NCI-H82 treated with DMSO at 0.1 percent for 48 hours (cell line): ENCODE results near the gene PIMREG.

Experiments
- DNase-seq: peaks from one replicate; lab custom pipeline; 2025; ENCODE audit not compliant: unreplicated experiment; lab: John Stamatoyannopoulos, UW

Gene PIMREG

DNA sequence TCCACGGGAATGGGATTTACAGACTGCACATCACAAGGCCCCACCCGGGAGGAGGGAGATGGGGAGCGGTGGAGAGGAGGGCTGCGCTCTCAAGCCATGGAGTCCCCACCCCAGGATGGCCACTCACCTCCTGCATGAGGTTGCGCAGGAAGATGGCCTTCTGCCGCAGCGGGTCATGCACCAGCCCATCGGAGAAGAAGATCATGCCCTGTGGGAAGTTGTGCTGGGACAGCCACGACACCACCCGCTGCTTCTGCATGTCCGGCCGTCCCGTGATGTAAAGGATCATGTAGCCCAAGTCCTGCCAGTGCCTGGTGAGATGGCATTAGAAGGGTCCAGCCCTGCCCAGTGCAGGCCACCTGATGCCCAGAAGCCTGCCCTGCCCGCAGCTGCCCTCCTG, 17.0 kb downstream of the PIMREG start:
- DNase-seq = no peak

DNA sequence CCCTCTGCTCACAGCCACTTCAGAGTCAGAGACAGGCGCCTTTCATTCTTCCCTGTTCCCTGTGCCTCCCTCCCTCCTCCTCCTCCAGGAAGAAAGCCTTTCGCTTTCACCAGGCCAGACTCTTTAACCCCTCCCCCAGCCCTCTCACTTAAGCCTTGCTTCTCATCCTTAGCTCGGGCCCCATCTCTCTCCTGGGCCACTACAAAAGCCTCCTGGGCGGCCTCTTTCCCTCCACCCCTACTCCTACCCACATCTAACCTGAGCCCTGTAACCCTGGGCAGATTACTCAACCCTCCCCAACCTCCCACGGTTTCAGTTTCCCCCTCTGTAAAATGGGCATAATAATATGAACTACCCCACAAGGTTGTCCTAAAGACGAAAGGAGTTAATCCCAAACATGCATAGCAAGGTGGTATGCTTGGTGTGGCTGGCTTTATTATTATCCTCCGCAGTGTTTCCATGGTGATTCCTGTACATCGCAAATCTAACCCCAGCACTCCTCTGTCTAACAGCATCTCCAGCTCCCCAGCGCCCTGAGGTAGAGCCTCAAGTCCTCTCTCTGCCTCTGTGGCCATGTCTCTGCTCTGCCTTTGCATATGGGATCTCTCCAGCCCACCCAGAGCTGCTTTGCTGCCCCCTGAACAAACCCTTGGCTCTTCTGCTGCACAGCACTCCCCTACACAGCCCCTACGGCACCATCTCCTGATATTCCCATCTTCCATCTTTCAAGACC, 17.7 kb downstream of the PIMREG start:
- DNase-seq = peak; percentile 10

DNA sequence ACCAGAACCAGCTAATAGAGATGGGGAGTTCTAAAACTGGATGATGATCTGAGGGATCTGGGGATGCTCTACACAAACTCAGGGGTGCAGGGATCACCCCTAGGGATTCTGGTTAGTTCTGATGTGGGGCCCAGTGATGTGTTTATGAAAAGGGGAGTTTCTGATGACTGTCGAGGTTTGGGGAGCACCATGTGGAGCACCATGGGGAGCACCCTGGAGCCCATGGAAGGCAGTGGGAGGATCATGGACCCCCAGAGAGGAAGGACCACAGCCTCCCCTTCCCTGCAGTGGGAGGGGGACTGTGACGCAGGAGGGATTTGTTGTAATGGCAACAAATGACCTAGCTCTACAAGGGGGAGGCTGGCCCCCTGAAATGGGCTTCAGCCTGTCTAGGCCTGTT, 18.4 kb downstream of the PIMREG start:
- no peak for DNase-seq

DNA sequence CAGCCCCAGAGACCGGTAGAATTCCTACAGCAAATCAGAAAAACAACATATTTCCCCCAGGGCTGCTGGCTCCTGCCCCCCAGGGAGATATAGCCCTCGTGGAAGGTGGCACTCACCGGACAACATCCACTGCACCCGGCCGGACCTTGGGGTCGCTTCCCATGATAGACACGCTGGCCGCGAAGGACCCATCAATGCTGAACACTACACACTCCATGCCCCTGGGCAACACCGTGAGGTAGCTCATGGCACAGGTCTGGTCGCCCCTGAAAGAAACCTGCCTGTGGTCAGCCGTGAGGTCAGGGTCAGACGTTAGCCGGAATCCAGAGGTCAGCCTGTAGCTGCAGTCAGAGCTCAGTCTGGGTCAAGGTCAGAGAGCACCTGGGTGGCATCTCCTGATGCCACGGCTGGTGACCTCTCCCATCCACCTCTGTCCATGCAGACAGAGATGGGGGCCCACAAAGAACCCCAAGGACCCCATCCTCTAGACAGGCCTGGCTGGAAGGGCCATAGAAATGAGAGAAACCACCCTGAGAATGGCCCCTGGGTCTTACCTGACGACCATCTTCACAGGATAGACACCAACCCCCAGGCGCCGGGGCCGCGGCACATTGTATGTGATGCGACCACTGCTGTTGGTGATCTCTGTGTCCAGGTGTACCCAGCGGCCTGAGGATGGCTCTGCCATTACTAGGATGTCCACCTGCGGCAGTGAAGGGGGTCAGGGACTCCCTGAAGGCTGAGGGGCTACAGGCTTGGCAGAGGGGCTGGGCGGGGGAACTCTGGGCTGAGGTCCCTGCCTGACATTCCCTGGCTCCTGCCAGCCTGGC, 19.6 kb downstream of the PIMREG start:
- DNase-seq = no peak

DNA sequence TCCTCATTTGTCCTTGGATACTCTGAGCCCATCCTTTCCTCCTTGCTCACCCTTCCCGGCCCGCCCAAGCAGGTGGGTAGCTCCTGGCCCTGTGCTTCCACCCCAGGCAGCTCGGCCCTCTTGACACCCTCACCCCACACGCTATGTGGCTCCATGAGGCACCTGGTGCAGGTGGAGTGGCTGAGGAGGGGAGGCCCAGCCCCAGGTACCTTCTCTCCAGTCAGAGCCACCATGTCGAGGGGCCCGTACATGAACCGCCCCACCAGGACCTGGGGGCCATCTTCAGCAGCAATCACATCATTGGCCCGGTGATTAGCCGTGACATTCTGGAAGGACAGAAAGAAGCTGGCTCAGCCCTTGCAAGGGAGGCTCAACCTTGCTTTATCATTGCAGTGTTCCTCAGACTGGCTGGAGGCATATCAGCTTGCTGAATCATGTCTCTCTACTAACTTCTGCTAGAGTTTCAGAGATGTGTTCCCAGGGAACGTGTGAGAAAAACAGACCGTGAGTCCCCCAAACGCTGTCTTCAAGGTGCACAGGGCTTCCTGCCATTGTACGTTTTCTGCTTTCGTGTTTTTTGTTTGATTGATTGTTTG, 20.3 kb downstream of the PIMREG start:
- no peak for DNase-seq

DNA sequence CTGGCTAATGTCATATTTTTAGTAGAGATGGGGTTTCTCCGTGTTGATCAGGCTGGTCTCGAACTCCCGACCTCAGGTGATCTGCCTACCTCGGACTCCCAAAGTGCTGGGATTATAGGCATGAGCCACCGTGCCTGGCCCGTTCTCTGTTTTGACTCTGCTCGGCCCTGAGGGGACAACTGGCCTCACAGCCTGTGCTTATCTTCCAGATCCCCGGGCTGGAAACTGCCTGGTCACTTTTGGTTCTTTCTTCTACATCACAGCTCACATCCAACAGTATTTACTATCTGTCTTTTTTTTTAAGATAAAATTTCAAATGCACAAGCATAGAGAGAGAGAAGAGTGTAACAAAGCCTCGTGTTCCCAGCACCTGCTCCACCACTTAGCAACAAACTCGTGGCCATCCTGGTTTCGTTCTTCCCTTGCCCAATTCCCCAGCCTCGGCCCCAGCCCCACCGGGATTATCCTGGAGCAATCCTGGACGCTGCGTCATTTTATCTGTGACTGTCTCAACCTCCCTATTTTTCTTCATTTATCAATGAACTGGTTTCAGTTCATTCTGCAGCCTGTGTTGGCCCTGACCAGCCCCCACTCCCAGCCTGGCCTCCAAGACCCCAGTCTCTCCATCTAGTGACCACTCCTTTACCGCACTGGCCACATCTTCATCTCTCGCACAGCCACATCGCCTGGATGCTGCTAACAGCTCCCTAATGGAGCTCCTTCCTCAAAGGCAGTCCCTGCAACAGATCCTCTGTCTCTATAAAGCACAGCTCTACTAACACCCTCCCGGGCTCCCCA, 21.1 kb downstream of the PIMREG start:
- no peak for DNase-seq

DNA sequence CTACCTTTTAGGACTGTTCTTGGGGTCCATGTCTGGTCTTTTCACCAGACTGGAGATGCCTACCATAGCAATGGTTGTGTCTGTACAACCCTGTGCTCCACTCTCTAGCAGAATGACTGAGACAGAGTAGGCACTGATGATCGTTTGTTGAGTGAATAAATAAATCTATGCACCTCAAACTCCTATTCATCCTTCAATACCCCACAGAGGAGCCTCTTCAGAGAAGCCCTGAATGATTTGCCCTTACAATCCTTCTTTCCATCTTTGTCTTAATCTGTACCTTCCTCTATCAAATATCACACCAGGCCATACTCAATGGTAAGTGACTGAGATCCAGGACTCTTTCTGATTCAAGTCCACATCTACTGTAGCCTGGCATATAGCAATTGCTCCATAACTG, 23.3 kb downstream of the PIMREG start:
- DNase-seq = no peak

DNA sequence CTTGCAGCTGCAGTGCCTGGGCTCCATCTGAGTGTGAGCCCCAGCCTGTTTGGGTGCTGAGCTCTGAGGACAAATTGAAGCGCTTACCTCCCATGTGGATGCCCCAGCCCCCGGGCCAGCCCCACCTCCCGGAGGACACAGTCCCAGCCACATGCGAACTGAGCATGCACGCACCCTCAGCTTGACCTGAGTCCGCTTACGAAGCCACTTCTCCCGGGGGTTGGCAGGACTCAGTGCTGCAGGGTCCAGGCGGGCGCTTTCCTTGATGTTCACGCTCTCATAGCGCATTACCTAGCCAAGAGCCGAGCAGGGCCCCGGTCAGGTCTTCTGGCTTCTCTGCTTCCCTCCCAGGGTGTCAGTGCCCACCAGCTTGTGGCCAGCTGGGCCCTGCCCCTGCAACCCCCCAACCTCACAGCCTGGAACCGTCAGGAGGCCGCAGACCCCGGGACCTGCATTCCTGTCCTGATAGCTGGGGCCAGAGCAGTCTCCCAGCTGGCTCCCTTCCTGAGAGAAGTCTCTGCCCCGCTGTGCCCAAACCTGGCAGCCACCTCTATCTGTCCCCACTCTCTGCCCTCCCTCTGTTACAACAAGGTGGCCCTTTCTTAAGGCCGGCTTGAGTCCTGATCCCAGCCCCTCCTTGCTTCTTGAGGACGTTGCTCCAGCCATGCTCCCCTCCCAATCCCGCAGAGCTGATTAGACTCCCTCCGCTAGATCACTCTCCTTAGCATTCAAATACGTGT, 24.0 kb downstream of the PIMREG start:
- no peak for DNase-seq

DNA sequence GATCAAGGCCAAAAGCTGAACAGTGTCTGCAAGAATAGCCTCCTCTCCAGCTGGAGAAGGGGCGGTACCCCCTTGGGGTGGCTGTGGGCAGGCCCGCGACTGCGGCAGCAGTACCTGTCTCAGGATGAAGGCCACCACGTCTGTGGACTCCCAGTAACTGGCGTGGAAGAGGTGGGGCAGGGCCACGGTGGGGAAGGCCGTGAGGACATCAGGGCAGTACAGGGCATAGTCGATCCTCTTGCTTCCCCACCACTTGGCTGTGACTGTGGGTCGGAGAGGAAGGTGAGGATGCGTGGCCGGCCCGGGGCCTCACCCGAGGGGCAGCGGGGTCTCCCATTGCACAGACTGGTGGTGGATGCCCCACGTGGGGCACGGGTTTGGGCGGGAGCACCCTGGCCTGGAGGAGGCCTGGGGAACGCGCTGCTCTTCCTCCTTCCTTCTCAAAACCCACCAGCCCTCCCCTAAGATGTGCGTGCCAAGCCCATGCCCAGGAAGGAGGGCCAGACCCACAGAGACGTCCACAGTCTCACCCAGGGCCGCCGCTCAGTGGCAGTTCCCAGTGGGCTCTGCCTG, 26.0 kb downstream of the PIMREG start:
- DNase-seq = no peak

DNA sequence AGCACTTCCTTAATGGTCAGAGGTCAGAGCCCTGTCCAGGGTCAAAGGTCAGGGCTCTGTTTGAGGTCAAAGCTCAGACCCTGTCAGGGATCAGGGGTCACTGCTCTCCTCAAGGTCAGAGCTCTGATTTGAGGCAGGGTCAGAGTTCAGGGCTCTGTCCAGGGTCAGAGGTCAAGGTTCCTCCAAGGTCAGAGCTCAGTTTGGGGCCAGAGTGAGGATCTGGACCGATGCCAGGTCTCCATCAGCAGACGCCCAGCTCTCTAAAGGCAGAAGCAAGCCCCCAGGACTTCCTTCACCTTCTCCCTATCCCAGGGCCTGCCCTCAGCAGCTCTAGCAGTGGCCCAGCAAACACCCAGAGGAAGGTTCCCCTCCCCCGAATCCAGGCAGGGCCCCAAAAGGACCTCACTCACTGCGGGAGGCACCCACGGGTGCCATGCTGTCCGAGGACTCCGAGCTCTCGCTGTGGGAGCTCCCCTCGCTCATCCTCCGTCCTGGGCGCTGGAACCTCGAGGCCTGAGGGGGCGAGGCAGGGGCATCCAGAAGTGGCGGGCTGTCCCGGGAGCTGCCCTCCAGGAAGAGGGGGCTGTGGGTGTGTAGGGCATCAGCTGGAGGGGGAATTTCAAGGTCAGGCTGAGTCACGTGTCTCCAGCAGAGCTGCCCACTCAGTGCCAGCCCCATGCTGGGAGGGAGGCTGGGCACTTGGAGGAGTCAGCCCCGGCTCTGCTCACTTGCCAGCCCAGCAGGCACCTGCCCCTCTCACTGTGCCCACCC, 26.7 kb downstream of the PIMREG start:
- DNase-seq = no peak

DNA sequence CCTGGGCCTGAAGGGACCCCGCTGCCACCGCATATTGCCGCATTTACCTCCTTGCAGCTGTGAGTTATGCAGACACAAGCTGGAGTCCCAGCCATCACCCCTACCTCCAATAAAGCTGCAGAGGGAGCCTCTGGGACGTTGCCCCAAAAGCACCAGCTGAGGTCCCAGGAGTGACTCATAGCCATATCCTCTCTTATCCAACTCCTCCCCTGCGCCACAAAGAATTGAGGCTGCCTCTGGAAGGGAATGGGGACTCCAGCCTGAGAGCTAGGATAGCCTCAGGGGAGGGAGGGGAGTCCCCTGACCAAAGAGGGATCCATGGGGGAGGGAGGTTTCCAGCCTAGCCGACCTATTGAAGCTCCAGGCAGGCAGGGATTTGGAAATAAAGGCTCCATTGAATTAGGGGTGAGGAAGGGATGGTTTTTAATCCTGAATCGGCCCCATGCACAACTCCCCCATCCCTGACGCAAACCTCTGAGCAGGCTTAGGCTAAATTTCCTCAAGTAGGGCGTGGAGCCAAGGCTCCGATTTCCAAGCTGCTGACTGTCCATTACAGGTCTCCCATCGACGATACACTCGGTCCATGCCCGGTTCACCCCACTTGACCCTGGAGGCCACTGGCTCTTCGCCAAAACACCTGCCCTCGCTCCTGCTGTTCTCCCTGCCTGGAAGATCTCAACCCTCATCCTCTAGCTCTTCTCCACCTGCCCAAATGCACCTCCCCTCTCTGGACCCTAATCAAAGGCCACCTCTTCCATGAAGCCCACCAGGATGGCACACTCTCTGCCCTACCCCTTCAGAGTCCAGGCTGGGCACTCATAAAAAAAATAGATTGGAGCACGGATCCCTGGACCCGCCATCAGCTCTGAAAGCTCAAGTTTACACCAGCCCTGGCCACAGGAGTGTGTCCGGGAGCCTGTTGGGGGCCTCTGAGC, 27.5 kb downstream of the PIMREG start:
- peak; percentile 2 for DNase-seq

DNA sequence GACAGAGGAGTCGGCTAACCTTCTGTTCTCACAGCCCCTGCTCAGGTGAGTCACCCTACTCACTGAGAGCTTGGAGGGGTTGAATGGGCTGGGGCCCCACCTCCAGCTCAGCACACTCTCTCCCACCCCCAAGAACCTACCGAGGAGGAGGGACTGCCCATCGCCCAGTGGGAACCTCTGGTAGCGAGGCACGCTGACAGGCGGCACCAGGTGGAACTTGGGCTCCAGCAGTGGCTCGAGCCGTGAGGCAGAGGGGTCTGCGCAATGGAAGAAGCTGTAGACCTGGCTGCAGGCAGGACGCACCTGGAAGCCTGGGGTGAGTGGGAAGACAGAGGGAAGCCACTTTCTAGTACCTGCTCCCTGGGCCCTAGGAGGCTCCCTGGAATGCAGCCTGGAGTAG, 28.3 kb downstream of the PIMREG start:
- no peak for DNase-seq

DNA sequence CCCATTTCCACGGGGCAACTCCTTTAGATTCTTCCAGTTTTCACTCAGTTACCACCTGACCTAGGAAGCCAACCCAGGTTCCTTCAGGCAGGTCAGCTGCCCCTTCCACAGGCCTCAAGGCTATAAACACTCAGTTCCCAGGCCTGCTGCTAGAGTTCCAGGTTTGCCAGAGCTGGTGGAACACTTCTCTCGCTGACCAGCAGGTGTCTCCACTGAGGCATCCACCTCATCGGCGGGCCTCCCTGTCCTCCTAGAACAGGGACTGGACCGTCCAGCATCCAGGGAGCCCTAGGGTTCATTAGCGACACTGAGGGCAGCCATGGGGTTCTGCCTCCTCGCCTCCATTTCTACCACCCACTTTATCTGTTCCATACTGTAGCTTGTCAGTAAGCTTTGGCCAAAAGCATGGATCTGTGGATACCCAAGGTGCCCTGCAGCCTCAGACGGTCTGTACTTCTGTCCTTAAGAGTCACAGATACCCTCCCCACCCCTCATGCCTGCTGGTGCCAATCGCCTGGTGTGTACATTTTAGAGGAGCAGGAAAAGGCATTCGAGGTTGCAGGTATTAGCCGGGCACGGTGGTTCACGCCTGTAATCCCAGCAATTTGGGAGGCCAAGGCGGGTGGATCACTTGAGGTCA, 29.0 kb downstream of the PIMREG start:
- DNase-seq = peak; percentile 30

DNA sequence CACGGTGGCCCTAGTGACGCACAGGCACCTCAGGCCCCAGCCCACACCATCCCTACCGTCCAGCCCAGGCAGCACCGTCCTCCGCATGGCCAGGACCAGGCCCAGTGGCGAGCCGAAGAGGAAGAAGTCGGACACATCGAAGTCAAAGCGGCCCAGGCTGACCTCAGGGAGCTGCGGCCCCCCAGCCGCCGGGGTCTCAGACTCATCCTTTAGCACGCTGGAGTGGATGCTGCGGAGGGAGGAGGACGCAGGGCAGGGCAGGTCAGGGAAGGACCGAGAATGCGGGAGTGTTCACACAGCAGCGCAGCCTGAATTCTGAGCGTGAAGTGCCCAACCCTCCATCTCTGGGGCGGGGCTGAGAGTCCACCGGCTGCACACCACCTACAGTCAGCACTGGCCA, 30.1 kb downstream of the PIMREG start:
- DNase-seq = no peak

DNA sequence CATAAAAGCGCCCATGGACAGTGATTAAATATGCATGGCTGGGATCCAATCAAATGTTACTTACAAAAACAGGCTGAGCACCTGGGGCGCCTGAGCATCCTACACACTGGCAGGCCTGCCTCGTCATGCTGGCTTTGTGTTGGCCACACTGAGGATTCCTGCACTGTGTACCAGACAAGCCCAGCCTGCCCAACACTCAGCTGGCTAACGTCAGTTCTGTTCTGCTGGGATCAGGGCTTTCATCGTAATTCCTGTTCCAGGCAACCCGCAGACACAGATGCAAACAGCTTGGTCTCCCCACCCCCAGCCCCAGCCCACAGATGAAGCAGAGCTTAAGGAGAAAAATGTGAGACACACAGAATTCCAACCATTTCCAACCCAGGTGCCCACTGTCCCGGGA, 30.7 kb downstream of the PIMREG start:
- no peak for DNase-seq

DNA sequence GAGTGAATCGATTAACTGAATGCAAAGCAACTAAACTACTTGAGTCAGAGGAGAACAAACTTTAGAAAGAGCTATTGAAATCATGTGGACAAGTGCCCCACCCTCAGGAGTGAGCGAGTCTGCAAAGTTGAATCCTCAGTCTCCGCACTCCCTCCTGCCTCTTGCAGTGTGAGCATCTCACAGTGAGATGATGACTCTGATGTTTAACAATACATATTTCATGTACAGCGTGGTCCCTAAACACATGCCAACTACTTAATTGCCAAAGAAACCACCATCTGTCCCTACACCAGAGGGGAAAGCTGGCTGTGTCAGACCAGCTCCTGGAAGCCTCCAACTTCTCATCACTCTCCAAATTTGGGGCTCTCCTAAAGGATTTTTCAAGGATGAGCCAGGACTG, 31.2 kb downstream of the PIMREG start:
- no peak for DNase-seq

DNA sequence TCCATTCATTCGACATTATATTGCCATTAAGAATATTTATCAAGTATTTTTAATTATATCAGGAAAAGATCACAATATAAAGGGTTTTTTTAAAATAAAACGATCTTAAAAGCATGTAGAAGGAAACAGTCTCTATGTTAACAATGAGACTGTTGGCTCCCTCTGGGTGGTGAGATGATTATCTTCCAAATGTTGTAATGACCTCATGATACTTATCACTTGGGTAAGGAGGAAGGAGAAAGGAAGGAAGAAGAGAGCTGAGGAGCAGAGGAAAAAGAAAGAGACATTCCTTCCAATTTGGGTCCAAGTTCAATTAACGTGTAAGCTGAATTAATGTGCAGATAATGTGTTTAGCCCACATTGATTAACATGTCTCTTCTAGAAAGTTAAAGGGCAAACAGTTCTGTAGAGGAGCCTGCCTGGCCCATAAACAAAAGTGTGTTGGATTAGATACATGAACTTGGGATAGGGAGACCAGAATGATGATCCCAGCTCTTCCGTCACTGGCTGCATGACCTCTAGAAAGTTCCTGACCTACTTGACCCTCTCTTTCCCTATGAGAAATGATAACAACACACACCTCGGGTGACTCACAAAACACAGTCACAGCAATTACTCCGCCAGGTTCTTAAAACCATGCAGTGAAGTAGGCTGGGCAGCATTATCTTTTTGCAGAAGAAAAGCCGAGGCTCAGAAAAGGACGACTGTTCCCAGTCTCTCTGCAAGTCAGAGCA, 32.0 kb downstream of the PIMREG start:
- no peak for DNase-seq
